Testis (tissue), 3 donors: ENCODE data around the gene SLIRP. TPM values are rescaled to one million over a fixed set of nuclear protein-coding genes. Genes with fewer than 3 reads are reported as not detected.

Experiments used
- DNase-seq: peaks from one replicate; pipeline ENCODE4 v3.0.0-alpha.2; 2019
- H3K27ac ChIP-seq, 2 donors: fragments of 200-600 bp; sonication (generic); one replicate each; pipeline ENCODE4 v1.5.1; 2019
- H3K27me3 ChIP-seq: fragments of 200-600 bp; sonication (generic); one replicate; pipeline ENCODE4 v1.5.1; 2019
- H3K36me3 ChIP-seq: fragments of 200-600 bp; sonication (generic); one replicate; pipeline ENCODE4 v1.5.1; 2017; ENCODE audit warnings: low read depth; ENCODE audit errors: missing control alignments
- H3K4me1 ChIP-seq: fragments of 200-600 bp; sonication (generic); one replicate; pipeline ENCODE4 v1.5.1; 2019
- H3K4me3 ChIP-seq, 2 donors: fragments of 200-600 bp; sonication (generic); one replicate each; pipeline ENCODE4 v1.5.1; 2017 to 2019
- H3K9me3 ChIP-seq: fragments of 200-600 bp; sonication (generic); one replicate; pipeline ENCODE4 v1.5.1; 2017
- POLR2A ChIP-seq: fragments of 450-650 bp; IDR thresholded peaks from one replicate; pipeline ENCODE4 v1.6.1; 2017; ENCODE audit warnings: antibody characterized with exemption, mild to moderate bottlenecking, moderate library complexity
- WGBS, 2 donors: methylation state at CpG; one replicate each; pipeline ENCODE4 v1.1.5; 2018; 5-methylcytosine and 5-hydroxymethylcytosine counted together
- intact Hi-C: fragments of 100-400 bp; cut with DNase I; formaldehyde crosslinking; loops from one replicate; pipeline ENCODE4 v1.15.1; 2023; ENCODE audit warnings: low total_unique reads
- polyA plus RNA-seq: library from polyadenylated mRNA; stranded (reverse); fragments of 350-450 nt; fragmentation: Illumina TruSeq; extraction: RNeasy Lipid Tissue Mini Kit (QIAGEN cat#74804); gene quantifications from one replicate; pipeline ENCODE4 v1.2.3, GENCODE V29; 2014; ENCODE audit warnings: low read depth, low replicate concordance; ENCODE audit not compliant: insufficient read depth
- total RNA-seq, 2 donors: library from RNA; depleted of rRNA; stranded (reverse); fragments of >200 nt; gene quantifications; one replicate each; pipeline ENCODE4 v1.2.3, GENCODE V29; 2016
- TF ChIP-seq, protein P1 (sequence below), 3 experiments: fragments of 450-650 bp in 2 of 3; fragments of 200-600 bp in 1 of 3; sonication (generic) in 1 of 3; IDR thresholded peaks; one replicate each; pipeline ENCODE4 v1.5.1; 2016 to 2019; ENCODE audit warnings: antibody characterized with exemption in 3 of 3, mild to moderate bottlenecking in 2 of 3, moderate library complexity in 1 of 3

SLIRP gene
- total and polyA plus RNA-seq, 3 donors from 2014 or later = 101 to 214 (median 133) TPM

DNA sequence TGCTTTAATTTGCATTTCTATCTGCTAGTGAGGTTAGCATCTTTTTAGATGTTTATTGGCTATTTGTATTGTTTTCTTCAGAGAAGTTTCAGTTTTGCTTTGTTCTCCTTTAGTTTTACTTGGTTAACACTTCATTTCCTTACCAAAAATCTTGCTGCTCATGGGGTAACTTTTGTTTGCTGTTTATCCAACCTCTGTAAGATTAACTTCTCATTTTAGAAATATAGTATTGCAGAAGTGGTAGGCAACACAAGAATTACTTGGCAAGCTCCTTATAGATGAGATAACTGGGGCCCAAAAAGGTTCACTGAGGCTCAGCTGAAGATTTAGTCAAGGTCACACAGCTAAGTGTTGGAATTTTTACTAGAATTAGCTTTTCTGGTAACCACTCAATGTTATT, 40.6 kb upstream of the SLIRP start:
- intact Hi-C loops = no loop called here
- TF ChIP-seq, protein P1, sequence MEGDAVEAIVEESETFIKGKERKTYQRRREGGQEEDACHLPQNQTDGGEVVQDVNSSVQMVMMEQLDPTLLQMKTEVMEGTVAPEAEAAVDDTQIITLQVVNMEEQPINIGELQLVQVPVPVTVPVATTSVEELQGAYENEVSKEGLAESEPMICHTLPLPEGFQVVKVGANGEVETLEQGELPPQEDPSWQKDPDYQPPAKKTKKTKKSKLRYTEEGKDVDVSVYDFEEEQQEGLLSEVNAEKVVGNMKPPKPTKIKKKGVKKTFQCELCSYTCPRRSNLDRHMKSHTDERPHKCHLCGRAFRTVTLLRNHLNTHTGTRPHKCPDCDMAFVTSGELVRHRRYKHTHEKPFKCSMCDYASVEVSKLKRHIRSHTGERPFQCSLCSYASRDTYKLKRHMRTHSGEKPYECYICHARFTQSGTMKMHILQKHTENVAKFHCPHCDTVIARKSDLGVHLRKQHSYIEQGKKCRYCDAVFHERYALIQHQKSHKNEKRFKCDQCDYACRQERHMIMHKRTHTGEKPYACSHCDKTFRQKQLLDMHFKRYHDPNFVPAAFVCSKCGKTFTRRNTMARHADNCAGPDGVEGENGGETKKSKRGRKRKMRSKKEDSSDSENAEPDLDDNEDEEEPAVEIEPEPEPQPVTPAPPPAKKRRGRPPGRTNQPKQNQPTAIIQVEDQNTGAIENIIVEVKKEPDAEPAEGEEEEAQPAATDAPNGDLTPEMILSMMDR (IDR thresholded peaks at IDR 0.05) = no peak
- TF ChIP-seq POLR2A = no peak
- H3K27me3 ChIP-seq = no peaks in the 10 kb centered on the region
- H3K9me3 ChIP-seq = no peaks in the 10 kb centered on the region
- no peak overlapping the region for H3K4me3 ChIP-seq
- no peaks in the 10 kb centered on the region for H3K36me3 ChIP-seq
- H3K27ac ChIP-seq = no peak overlapping the region
- no peak for DNase-seq
- H3K4me1 ChIP-seq = peaks cover 4% of the 10 kb centered on the region

GRCh38 chr14:77673193-77673592, 34.7 kb upstream of the SLIRP start:
- no peaks in the 10 kb centered on the region for H3K27me3 ChIP-seq
- DNase-seq = no peak
- H3K4me1 ChIP-seq = no peaks in the 10 kb centered on the region
- H3K36me3 ChIP-seq = no peaks in the 10 kb centered on the region
- H3K4me3 ChIP-seq = no peak overlapping the region
- intact Hi-C loops = no loop called here
- no peak overlapping the region for H3K27ac ChIP-seq
- no peak for TF ChIP-seq POLR2A
- TF ChIP-seq, protein P1 (IDR thresholded peaks at IDR 0.05) = no peak
- H3K9me3 ChIP-seq = no peaks in the 10 kb centered on the region

DNA sequence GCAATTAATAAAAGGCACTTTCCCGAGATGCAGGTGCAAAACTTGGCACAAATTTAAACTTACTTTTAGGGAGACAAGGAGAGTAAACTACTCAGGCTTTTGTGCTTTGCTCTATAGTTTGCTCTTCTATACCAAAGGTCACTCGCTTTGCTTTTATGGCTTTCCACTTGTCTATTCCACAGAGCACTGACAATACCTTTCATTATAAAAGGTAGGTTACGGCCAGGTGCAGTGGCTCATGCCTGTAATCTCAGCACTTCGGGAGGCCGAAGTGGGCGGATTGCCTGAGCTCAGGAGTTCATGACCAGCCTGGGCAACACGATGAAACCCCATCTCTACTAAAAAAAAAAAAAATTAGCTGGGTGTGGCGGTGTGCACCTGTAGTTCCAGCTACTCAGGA, 33.0 kb upstream of the SLIRP start:
- H3K4me3 ChIP-seq = no peak overlapping the region
- H3K4me1 ChIP-seq = no peaks in the 10 kb centered on the region
- intact Hi-C loops = no loop called here
- H3K27me3 ChIP-seq = no peaks in the 10 kb centered on the region
- 87 to 91% methylated on average over 8 of the region's 8 CpGs for WGBS, 2 donors
- H3K36me3 ChIP-seq = no peaks in the 10 kb centered on the region
- H3K9me3 ChIP-seq = no peaks in the 10 kb centered on the region
- no peak for TF ChIP-seq POLR2A
- TF ChIP-seq, protein P1 (IDR thresholded peaks at IDR 0.05) = no peak
- no peak overlapping the region for H3K27ac ChIP-seq
- no peak for DNase-seq

DNA sequence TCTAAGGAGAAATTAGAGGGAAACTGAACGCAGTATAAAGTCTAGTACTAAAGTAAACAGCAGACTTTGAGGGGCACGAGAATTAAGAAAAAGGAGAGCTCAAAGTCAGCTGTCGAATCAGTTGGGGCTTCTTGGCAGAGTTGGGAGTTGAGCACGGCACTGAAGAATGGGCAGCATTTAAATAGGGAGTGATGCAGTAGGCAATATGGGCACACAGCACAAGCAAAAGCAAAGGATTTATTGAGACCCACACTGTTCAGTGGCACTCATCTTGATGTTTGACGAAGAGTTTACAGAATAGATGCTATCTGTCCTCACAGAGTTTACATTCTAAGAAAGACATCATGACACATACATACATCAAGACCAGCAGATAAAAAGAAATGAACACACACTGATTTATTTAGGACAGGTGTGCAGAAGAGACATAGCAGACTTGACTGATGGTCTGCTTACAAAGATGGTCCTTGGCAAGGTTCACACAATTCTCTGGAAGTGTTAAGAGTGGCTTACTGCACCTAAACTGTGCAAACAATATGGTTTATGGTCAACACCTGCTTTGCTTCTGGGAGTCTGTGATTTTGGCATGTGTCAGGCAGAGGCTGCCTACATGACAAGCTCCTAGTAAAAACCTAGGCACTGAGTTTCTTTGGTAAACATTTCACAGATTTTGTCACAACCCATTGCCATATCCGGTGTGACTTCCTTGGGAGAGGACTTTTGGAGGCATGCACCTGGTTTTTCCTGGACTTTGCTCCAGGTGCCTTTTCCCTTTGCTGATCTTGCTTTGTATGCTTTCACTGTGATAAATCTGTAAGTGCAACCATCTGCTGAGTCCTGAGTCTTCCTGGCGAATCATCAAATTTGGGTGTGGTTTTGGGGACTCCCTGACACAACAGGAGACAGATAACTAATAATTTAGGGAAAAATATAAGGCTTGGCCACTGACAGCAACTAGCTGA, 26.4 kb upstream of the SLIRP start:
- Histone ChIP-seq H3K36me3 (no peaks in the 10 kb centered on the region), H3K27ac (no peak overlapping the region), H3K4me1 (no peaks in the 10 kb centered on the region), H3K9me3 (no peaks in the 10 kb centered on the region), H3K27me3 (no peaks in the 10 kb centered on the region), H3K4me3 (no peak overlapping the region)
- TF ChIP-seq, protein P1 (IDR thresholded peaks at IDR 0.05) = no peak
- TF ChIP-seq POLR2A = no peak
- WGBS, 2 donors = 74 to 78% methylated on average over 7 of the region's 7 CpGs
- DNase-seq = no peak
- intact Hi-C loops = no loop called here

GRCh38 chr14:77682158-77682553, 25.7 kb upstream of the SLIRP start:
- WGBS, 2 donors = 41 to 60% methylated on average over 1 of the region's 1 CpG
- TF ChIP-seq, protein P1 (IDR thresholded peaks at IDR 0.05) = no peak
- no peak for DNase-seq
- Histone ChIP-seq H3K27ac (no peak overlapping the region), H3K4me1 (no peaks in the 10 kb centered on the region), H3K9me3 (no peaks in the 10 kb centered on the region), H3K36me3 (no peaks in the 10 kb centered on the region), H3K4me3 (no peak overlapping the region), H3K27me3 (no peaks in the 10 kb centered on the region)
- intact Hi-C loops = no loop called here
